Measurements from ENCODE around the gene ZC3H12A.
A peak's percentile ranks its signal among the peaks of the same experiment; 100 is the strongest.

GRCh38 chr1:37458551-37458950 is 15.8 kb upstream of the ZC3H12A start:
- peak in 1 of 11 experiments; percentile 7 for TF ChIP-seq CTCF (IDR thresholded peaks at IDR 0.05 in 8 of 11, conservative IDR thresholded peaks at IDR 0.05 in 3 of 11)
- TF ChIP-seq POLR2AphosphoS5 (IDR thresholded peaks at IDR 0.05), result no peak
- no peak for TF ChIP-seq POLR2A (IDR thresholded peaks at IDR 0.05)
